OCI-LY7 (cell line): Measurements from ENCODE around the gene DEFB126. TPM values are rescaled to one million over a fixed set of nuclear protein-coding genes. Genes with fewer than 3 reads are reported as not detected.
"Not testable (repeated sequence)": the region's sequence is repeated elsewhere in the genome, so short reads cannot be mapped to it uniquely, and the experiment has no call there.

Experiments used
- Bru-seq: library from RNA; stranded (reverse); fragments of 400-500 nt; gene quantifications from one replicate; lab custom pipeline; 2021; lab: Mats Ljungman, UMichigan
- BruChase-seq, 2 experiments: library from RNA; stranded (reverse); fragments of 400-500 nt; gene quantifications; one replicate each; lab custom pipeline; 2021; lab: Mats Ljungman, UMichigan
- BruUV-seq: library from RNA; stranded (reverse); fragments of 400-500 nt; replicated peaks from 2 replicates; lab custom pipeline; 2021; lab: Mats Ljungman, UMichigan
- CTCF ChIA-PET: fragments of 300-600 bp; sonication (Branson Sonifier 250); formaldehyde crosslinking; loops from one replicate; lab custom pipeline; 2022; ENCODE audit warnings: antibody characterized with exemption; ENCODE audit not compliant: unreplicated experiment; lab: Charles Lee
- POLR2A ChIA-PET: fragments of 300-600 bp; sonication (Branson Sonifier 250); formaldehyde crosslinking; loops from one replicate; lab custom pipeline; 2022; ENCODE audit warnings: antibody characterized with exemption; lab: Charles Lee
- DNase-seq: peaks from one replicate; pipeline ENCODE4 v3.0.0-alpha.2; 2015; ENCODE audit warnings: low spot score
- H2AFZ ChIP-seq: fragments of 200-600 bp; sonication (generic), shearing (Covaris generic); 2 replicates; pipeline ENCODE4 v1.6.1; 2014; ENCODE audit warnings: mild to moderate bottlenecking, antibody characterized with exemption, low read length, moderate library complexity
- H3K27ac ChIP-seq: fragments of 200-600 bp; sonication (generic); 2 replicates; pipeline ENCODE4 v1.5.1; 2014; ENCODE audit warnings: mixed run types, low read depth, mild to moderate bottlenecking, moderate library complexity, low read length, inconsistent platforms; ENCODE audit not compliant: poor library complexity, severe bottlenecking
- H3K36me3 ChIP-seq: fragments of 200-600 bp; sonication (generic); 2 replicates; pipeline ENCODE4 v1.6.1; 2014; ENCODE audit warnings: mild to moderate bottlenecking, antibody characterized with exemption, low read length, moderate library complexity, mixed read lengths; ENCODE audit not compliant: insufficient read depth
- H3K4me1 ChIP-seq: fragments of 200-600 bp; sonication (generic); 2 replicates; pipeline ENCODE4 v1.5.1; 2014; ENCODE audit warnings: mild to moderate bottlenecking, low read length; ENCODE audit not compliant: insufficient read depth, poor library complexity, severe bottlenecking
- H3K4me2 ChIP-seq: fragments of 200-600 bp; sonication (generic); 2 replicates; pipeline ENCODE4 v1.6.1; 2014; ENCODE audit warnings: mild to moderate bottlenecking, low read length
- H3K4me3 ChIP-seq: fragments of 200-600 bp; sonication (generic); 2 replicates; pipeline ENCODE4 v1.5.1; 2014; ENCODE audit warnings: mild to moderate bottlenecking, low read depth, low read length; ENCODE audit not compliant: poor library complexity, severe bottlenecking
- H3K79me2 ChIP-seq: fragments of 200-600 bp; sonication (generic); 2 replicates; pipeline ENCODE4 v1.6.1; 2016; ENCODE audit warnings: low read depth, mild to moderate bottlenecking, low read length, moderate library complexity, mixed read lengths; ENCODE audit not compliant: insufficient read depth
- H3K9me2 ChIP-seq: fragments of 200-600 bp; sonication (generic); 2 replicates; pipeline ENCODE4 v1.6.1; 2016; ENCODE audit warnings: mild to moderate bottlenecking, low read length, mixed read lengths; ENCODE audit not compliant: insufficient read depth
- H3K9me3 ChIP-seq: fragments of 200-600 bp; sonication (generic); 2 replicates; pipeline ENCODE4 v1.6.1; 2014; ENCODE audit warnings: mild to moderate bottlenecking, mixed run types, low read length, mixed read lengths
- H4K20me1 ChIP-seq: fragments of 200-600 bp; sonication (generic); 2 replicates; pipeline ENCODE4 v1.6.1; 2014; ENCODE audit warnings: mild to moderate bottlenecking, antibody characterized with exemption, low read length, moderate library complexity, mixed read lengths; ENCODE audit not compliant: insufficient read depth
- EZH2phosphoT487 ChIP-seq: fragments of 200-600 bp; sonication (generic); IDR thresholded peaks from 2 replicates; pipeline ENCODE4 v1.6.1; 2018; ENCODE audit warnings: low read depth, borderline replicate concordance, mild to moderate bottlenecking, mixed run types, antibody characterized with exemption, low read length, moderate library complexity, mixed read lengths
- intact Hi-C: fragments of 100-400 bp; cut with micrococcal nuclease; formaldehyde crosslinking; loops from one replicate; pipeline ENCODE4 v1.10.0; 2022; ENCODE audit not compliant: unreplicated experiment
- long read RNA-seq: library from polyadenylated mRNA; stranded (forward); transcript quantifications from one replicate; pipeline ENCODE4 v2.0.0, GENCODE V29; 2022
- total RNA-seq, 2 experiments: library from RNA; depleted of rRNA in 1 of 2; stranded (reverse); fragments of >200 nt in 1 of 2; shearing (Covaris generic) in 1 of 2; gene quantifications; 2 replicates each; pipeline ENCODE4 v1.2.3, GENCODE V29; 2014 to 2022
- TF ChIP-seq, protein P1 (sequence below): fragments of 200-600 bp; sonication (generic); conservative IDR thresholded peaks from 2 replicates; pipeline ENCODE4 v1.5.1; 2014; ENCODE audit warnings: mild to moderate bottlenecking, antibody characterized with exemption, low read length, moderate library complexity, mixed read lengths

DEFB126 gene, protein sequence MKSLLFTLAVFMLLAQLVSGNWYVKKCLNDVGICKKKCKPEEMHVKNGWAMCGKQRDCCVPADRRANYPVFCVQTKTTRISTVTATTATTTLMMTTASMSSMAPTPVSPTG
- total RNA-seq (2014; rRNA removed; shearing (Covaris generic)) (not detected in 2 replicates), total RNA-seq (2022) (not detected in 2 replicates), Bru-seq, nascent RNA (not detected), BruChase-seq, experiment 1, labeled RNA remaining after a 6-hour chase (not detected), BruChase-seq, experiment 2, labeled RNA remaining after a 2-hour chase (not detected)
- long read RNA-seq = 0 reads

DNA sequence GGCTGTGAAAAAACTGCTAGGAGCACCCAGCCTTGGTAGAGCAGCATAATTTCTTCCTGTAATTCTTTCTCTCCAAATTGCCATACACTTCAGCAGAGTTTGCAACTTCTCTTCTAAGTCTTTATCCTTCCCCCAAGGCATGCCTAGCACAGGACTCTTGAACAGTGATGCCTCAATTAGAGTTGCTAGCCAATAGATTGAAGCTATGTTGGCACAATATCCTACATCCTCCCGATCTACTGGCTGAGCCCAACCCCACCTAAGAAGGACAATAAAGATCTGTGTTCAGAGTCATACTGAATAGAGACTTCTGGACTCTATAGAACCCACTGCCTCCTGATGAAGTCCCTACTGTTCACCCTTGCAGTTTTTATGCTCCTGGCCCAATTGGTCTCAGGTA, at the start of gene DEFB126:
DEFB126 (plus strand) TSS at position 301 of the 400 bp plus-strand sequence; CDS start at position 340, 39 bp downstream.
- intact Hi-C loops = no loop called here
- no peaks in the 10 kb centered on the region for H3K9me2 ChIP-seq
- BruUV-seq = no TSS peak
- POLR2A ChIA-PET = interaction anchor here (0.6 kb wide), 1 partner anchor 17 kb away, joined by 5 read pairs; no protein-coding TSS in a partner anchor
- CTCF ChIA-PET = no interaction called here
- H3K4me2 ChIP-seq = no peak within 1 kb of the TSS
- H3K9me3 ChIP-seq = no peaks in the 10 kb centered on the region
- H4K20me1 ChIP-seq = no peaks in the 10 kb centered on the region
- no peaks in the 10 kb centered on the region for H3K4me1 ChIP-seq
- no peak for DNase-seq
- H2AFZ ChIP-seq = no peak within 1 kb of the TSS
- TF ChIP-seq, protein P1, sequence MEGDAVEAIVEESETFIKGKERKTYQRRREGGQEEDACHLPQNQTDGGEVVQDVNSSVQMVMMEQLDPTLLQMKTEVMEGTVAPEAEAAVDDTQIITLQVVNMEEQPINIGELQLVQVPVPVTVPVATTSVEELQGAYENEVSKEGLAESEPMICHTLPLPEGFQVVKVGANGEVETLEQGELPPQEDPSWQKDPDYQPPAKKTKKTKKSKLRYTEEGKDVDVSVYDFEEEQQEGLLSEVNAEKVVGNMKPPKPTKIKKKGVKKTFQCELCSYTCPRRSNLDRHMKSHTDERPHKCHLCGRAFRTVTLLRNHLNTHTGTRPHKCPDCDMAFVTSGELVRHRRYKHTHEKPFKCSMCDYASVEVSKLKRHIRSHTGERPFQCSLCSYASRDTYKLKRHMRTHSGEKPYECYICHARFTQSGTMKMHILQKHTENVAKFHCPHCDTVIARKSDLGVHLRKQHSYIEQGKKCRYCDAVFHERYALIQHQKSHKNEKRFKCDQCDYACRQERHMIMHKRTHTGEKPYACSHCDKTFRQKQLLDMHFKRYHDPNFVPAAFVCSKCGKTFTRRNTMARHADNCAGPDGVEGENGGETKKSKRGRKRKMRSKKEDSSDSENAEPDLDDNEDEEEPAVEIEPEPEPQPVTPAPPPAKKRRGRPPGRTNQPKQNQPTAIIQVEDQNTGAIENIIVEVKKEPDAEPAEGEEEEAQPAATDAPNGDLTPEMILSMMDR = no peak
- TF ChIP-seq EZH2phosphoT487 = no peak
- H3K4me3 ChIP-seq = no peak within 1 kb of the TSS
- no peaks in the 10 kb centered on the region for H3K79me2 ChIP-seq
- no peaks in the 10 kb centered on the region for H3K36me3 ChIP-seq
- H3K27ac ChIP-seq = no peak within 1 kb of the TSS

DNA sequence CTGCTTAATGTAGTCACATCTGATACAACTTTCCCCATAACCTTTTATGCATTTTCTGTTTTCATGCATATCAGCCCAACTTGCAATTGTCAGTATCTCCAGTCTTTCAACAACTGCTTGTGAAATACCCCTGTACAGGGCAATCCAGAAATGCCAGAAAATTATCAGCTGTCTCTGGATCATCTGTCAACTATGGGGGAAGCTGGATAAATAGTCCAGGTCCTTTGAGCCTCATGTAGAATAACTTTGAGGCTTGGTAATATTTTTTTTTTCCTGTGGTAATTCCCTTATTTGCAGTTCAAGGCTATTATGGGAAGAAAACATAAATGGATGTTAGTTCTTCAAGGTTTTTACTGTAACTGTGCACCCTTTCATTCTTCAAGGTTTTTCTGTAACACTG, 48.7 kb upstream of the DEFB126 start:
- CTCF ChIA-PET = no interaction called here
- H3K9me2 ChIP-seq = no peaks in the 10 kb centered on the region
- intact Hi-C loops = no loop called here
- no peak overlapping the region for H3K27ac ChIP-seq
- POLR2A ChIA-PET = no interaction called here
- no peaks in the 10 kb centered on the region for H3K36me3 ChIP-seq
- BruUV-seq = no TSS peak
- H3K79me2 ChIP-seq = no peaks in the 10 kb centered on the region
- H2AFZ ChIP-seq = no peak overlapping the region
- peaks cover 5% of the 10 kb centered on the region; the same call in 1 of the 2 replicates for H3K9me3 ChIP-seq
- H3K4me2 ChIP-seq = no peak overlapping the region
- no peaks in the 10 kb centered on the region for H3K4me1 ChIP-seq
- DNase-seq = no peak
- H3K4me3 ChIP-seq = no peak overlapping the region
- no peaks in the 10 kb centered on the region for H4K20me1 ChIP-seq
- no peak for TF ChIP-seq EZH2phosphoT487
- TF ChIP-seq, protein P1 = no peak

DNA sequence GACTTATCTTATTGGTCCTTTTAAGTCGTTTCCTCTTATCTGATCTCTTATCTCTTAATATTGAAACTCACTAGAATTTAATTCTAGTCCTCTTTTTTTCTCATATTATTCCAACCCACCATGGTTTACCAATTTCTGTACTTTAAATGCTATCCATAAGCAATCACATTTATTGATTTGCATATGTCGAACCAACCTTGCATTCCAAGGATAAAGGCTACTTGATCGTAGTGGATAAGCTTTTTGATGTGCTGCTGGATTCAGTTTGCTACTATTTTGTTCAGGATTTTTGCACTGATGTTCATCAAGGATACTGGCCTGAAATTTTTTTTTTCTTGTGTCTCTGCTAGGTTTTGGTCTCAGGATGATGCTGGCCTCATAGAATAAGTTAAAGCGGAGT, 47.2 kb upstream of the DEFB126 start:
- H3K4me3 ChIP-seq = no peak overlapping the region
- H3K27ac ChIP-seq = no peak overlapping the region
- no peaks in the 10 kb centered on the region for H3K9me2 ChIP-seq
- no peaks in the 10 kb centered on the region for H3K36me3 ChIP-seq
- H3K79me2 ChIP-seq = no peaks in the 10 kb centered on the region
- peaks cover 5% of the 10 kb centered on the region; the same call in 1 of the 2 replicates for H3K9me3 ChIP-seq
- TF ChIP-seq, protein P1 = no peak
- no peak for TF ChIP-seq EZH2phosphoT487
- H3K4me1 ChIP-seq = no peaks in the 10 kb centered on the region
- H4K20me1 ChIP-seq = no peaks in the 10 kb centered on the region
- no peak overlapping the region for H3K4me2 ChIP-seq
- H2AFZ ChIP-seq = no peak overlapping the region
- BruUV-seq = no TSS peak
- intact Hi-C loops = no loop called here
- CTCF ChIA-PET = no interaction called here
- no peak for DNase-seq
- POLR2A ChIA-PET = interaction anchor here (0.6 kb wide), 1 partner anchor 458 kb away, joined by 3 read pairs; no protein-coding TSS in a partner anchor

DNA sequence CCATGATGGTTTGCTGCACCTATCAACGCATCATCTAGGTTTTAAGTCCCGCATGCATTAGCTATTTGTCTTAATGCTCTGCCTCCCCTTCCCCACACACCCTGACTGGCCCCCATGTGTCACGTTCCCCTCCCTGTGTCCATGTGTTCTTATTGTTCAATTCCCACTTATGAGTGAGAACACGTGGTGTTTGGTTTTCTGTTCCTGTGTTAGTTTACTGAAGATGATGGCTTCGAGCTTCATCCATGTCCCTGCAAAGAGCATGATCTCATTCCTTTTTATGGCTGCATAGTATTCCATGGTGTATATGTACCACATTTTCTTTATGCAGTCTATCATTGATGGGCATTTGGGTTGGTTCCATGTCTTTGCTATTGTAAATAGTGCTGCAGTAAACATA, 44.7 kb upstream of the DEFB126 start:
- CTCF ChIA-PET = not testable (repeated sequence)

More for the DNA sequence above, 44.7 kb upstream of the DEFB126 start:
- H3K4me1 ChIP-seq, H3K79me2 ChIP-seq, H2AFZ ChIP-seq, POLR2A ChIA-PET, intact Hi-C loops, DNase-seq, H3K4me3 ChIP-seq, H3K9me2 ChIP-seq, H4K20me1 ChIP-seq, H3K36me3 ChIP-seq, H3K9me3 ChIP-seq, H3K4me2 ChIP-seq, H3K27ac ChIP-seq, BruUV-seq: not testable (repeated sequence)
